A673 (cell line): ENCODE measurements around the gene SSNA1. TPM values are rescaled to one million over a fixed set of nuclear protein-coding genes. Genes with fewer than 3 reads are reported as not detected.

Experiments
- BruUV-seq: library from RNA; stranded (reverse); fragments of 400-500 nt; replicated peaks from 2 replicates; lab custom pipeline; 2021; lab: Mats Ljungman, UMichigan
- CTCF ChIA-PET: fragments of 300-600 bp; sonication (Branson Sonifier 250); formaldehyde crosslinking; loops from one replicate; lab custom pipeline; 2022; ENCODE audit warnings: antibody characterized with exemption; lab: Charles Lee
- POLR2A ChIA-PET: fragments of 300-600 bp; sonication (Branson Sonifier 250); formaldehyde crosslinking; loops from one replicate; lab custom pipeline; 2022; ENCODE audit warnings: antibody characterized with exemption; ENCODE audit not compliant: low non-redundant PET; lab: Charles Lee
- DNase-seq: peaks from one replicate; pipeline ENCODE4 v3.0.0-alpha.2; 2015; ENCODE audit warnings: low spot score
- H3K27ac ChIP-seq: fragments of 200-600 bp; sonication (generic); 2 replicates; pipeline ENCODE4 v1.5.1; 2016; ENCODE audit warnings: mixed run types, low read depth, mild to moderate bottlenecking, mixed read lengths, antibody characterized with exemption, low read length; ENCODE audit not compliant: poor library complexity, severe bottlenecking
- H3K27me3 ChIP-seq: fragments of 200-600 bp; sonication (generic); replicated peaks from 2 replicates; pipeline ENCODE4 v1.6.1; 2017; ENCODE audit warnings: mixed run types, low read depth, mild to moderate bottlenecking, mixed read lengths, antibody characterized with exemption, low read length; ENCODE audit not compliant: insufficient read depth, poor library complexity
- H3K36me3 ChIP-seq: fragments of 200-600 bp; sonication (generic); 2 replicates; pipeline ENCODE4 v1.6.1; 2016; ENCODE audit warnings: mixed run types, mild to moderate bottlenecking, mixed read lengths, antibody characterized with exemption, low read length; ENCODE audit not compliant: insufficient read depth, poor library complexity, severe bottlenecking
- H3K4me1 ChIP-seq: fragments of 200-600 bp; sonication (generic); 2 replicates; pipeline ENCODE4 v1.6.1; 2017; ENCODE audit warnings: mixed run types, mild to moderate bottlenecking, mixed read lengths, antibody characterized with exemption, low read length; ENCODE audit not compliant: insufficient read depth, poor library complexity, severe bottlenecking
- H3K4me3 ChIP-seq: fragments of 200-600 bp; sonication (generic); 2 replicates; pipeline ENCODE4 v1.5.1; 2016; ENCODE audit warnings: low read depth, mixed run types, mild to moderate bottlenecking, mixed read lengths, low read length; ENCODE audit not compliant: poor library complexity, severe bottlenecking
- H3K9me3 ChIP-seq: fragments of 200-600 bp; sonication (generic); 2 replicates; pipeline ENCODE4 v1.6.1; 2016; ENCODE audit warnings: mixed run types, low read depth, mild to moderate bottlenecking, mixed read lengths, antibody characterized with exemption, low read length; ENCODE audit not compliant: poor library complexity, severe bottlenecking
- CTCF ChIP-seq: fragments of 300-800, 200-600 bp; sonication (generic); conservative IDR thresholded peaks from 2 replicates; pipeline ENCODE4 v1.5.1; 2017; ENCODE audit warnings: low read depth, mild to moderate bottlenecking, antibody characterized with exemption, low read length, moderate library complexity, mixed read lengths
- EZH2 ChIP-seq: fragments of 200-600 bp; sonication (generic); IDR thresholded peaks from 2 replicates; pipeline ENCODE4 v1.6.1; 2017; ENCODE audit warnings: borderline replicate concordance, low read depth, mild to moderate bottlenecking, mixed read lengths, antibody characterized with exemption, low read length; ENCODE audit not compliant: poor library complexity, severe bottlenecking
- intact Hi-C: fragments of 100-400 bp; cut with micrococcal nuclease; formaldehyde crosslinking; loops from one replicate; pipeline ENCODE4 v1.10.0; 2022; ENCODE audit not compliant: unreplicated experiment
- total RNA-seq: library from RNA; stranded (reverse); gene quantifications from 2 replicates; pipeline ENCODE4 v1.2.3, GENCODE V29; 2021

SSNA1 gene
- total RNA-seq, 1 experiment from 2014 or later = 87.3 TPM

GRCh38 chr9:137214620-137215019 lies 26.1 kb downstream of the SSNA1 start:
- Histone ChIP-seq H3K36me3 (peaks cover 5% of the 10 kb centered on the region), H3K9me3 (no peaks in the 10 kb centered on the region), H3K4me1 (no peaks in the 10 kb centered on the region), H3K27me3 (no peaks in the 10 kb centered on the region), H3K4me3 (no peak overlapping the region), H3K27ac (no peak overlapping the region)
- BruUV-seq = no TSS peak
- TF ChIP-seq EZH2 (no peak), CTCF (no peak)
- CTCF ChIA-PET = interaction anchor here (0.6 kb wide), 1 partner anchor 168 kb away, joined by 4 read pairs; no protein-coding TSS in a partner anchor
- intact Hi-C loops = no loop called here
- no peak for DNase-seq
- POLR2A ChIA-PET = interaction anchor here (0.5 kb wide), 1 partner anchor 83 kb away, joined by 6 read pairs; no protein-coding TSS in a partner anchor

GRCh38 chr9:137215196-137215986 lies 26.9 kb downstream of the SSNA1 start:
- BruUV-seq = no TSS peak
- Histone ChIP-seq H3K4me3 (no peak overlapping the region), H3K27me3 (no peaks in the 10 kb centered on the region), H3K4me1 (no peaks in the 10 kb centered on the region), H3K36me3 (peaks cover 5% of the 10 kb centered on the region), H3K27ac (no peak overlapping the region), H3K9me3 (no peaks in the 10 kb centered on the region)
- ChIA-PET CTCF (no interaction called here), POLR2A (no interaction called here)
- intact Hi-C loops = no loop called here
- TF ChIP-seq CTCF (no peak), EZH2 (no peak)
- no peak for DNase-seq

GRCh38 chr9:137216188-137216965 lies 27.9 kb downstream of the SSNA1 start:
- H3K27ac ChIP-seq = no peak overlapping the region
- intact Hi-C loops = no loop called here
- ChIA-PET CTCF (interaction anchor here (0.5 to 0.6 kb wide), 2 partner anchors 54 to 448 kb away, joined by 3 to 8 read pairs; no protein-coding TSS in a partner anchor), POLR2A (no interaction called here)
- H3K4me3 ChIP-seq = peak overlapping the region; percentile 30
- H3K27me3 ChIP-seq = no peaks in the 10 kb centered on the region
- no peaks in the 10 kb centered on the region for H3K9me3 ChIP-seq
- H3K4me1 ChIP-seq = no peaks in the 10 kb centered on the region
- DNase-seq = no peak
- BruUV-seq = no TSS peak
- H3K36me3 ChIP-seq = peaks cover 5% of the 10 kb centered on the region
- no peak for TF ChIP-seq CTCF
